Stimulated activated CD4-positive, alpha-beta T cell treated with anti-CD3 and anti-CD28 coated beads, Interleukin-4, amount 100 ng/mL, for 1 hour (primary cell): Measurements from ENCODE around the gene MYO3B.
"Not testable (repeated sequence)": the region's sequence is repeated elsewhere in the genome, so short reads cannot be mapped to it uniquely, and the experiment has no call there.

ENCODE experiments used
- DNase-seq: peaks from one replicate; pipeline ENCODE4 v3.0.0-alpha.2; 2020

MYO3B gene

DNA sequence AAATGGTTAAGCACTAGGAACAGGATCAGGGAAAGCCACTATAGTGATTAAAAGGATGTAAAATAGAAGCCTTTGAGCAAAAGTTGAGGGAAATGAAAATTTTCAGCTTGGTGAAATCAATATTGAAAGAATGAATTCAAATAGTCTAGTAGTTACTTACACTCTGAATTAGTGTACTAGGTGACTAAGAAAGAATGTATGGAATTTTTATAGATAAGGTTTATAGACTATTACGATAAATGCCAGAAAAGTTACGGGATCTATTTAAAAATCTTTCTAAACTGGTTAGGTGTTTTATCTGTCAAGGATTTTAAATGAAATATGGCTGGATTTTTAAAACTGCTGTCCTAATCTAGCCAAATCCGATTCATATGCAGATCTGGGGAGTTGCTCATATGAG is 208.6 kb downstream of the MYO3B start:
- no peak for DNase-seq

DNA sequence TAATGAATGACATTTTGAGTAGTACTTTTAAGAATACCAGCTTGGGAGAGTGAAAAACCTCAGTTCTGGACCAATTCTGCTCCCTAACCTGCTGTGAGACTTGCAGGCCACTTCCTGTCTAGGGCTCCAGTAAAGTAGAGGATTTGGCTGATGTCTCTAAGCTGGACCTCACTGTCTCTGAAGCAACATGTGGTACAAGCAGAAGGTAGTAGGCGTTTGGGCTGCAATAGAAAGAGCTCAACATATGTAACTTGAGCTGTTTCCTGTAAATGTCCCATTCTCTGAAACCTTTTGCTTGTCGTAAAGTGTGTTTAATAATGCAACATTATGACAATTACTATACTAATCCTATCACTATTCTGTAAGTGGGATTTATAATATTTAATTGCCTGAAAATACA is 213.1 kb downstream of the MYO3B start:
- DNase-seq = no peak

DNA sequence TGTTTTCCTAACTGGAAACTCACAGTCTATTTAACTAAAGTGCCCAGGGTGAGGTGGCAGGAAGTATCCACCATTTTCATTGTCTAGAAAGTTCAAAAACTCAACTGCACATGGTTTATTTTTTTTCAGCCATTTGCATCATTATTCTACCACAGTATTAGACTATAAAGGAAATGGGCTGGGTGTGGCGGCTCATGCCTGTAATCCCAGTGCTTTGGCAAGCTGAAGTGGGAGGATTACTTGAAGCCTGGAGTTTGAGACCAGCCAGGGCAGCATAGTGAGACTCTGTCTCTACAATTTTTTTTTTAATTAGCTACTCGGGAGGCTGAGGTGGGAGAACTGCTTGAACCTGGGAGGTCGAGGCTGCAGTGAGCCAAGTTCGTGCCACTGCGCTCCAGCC is 213.8 kb downstream of the MYO3B start:
- no peak for DNase-seq

DNA sequence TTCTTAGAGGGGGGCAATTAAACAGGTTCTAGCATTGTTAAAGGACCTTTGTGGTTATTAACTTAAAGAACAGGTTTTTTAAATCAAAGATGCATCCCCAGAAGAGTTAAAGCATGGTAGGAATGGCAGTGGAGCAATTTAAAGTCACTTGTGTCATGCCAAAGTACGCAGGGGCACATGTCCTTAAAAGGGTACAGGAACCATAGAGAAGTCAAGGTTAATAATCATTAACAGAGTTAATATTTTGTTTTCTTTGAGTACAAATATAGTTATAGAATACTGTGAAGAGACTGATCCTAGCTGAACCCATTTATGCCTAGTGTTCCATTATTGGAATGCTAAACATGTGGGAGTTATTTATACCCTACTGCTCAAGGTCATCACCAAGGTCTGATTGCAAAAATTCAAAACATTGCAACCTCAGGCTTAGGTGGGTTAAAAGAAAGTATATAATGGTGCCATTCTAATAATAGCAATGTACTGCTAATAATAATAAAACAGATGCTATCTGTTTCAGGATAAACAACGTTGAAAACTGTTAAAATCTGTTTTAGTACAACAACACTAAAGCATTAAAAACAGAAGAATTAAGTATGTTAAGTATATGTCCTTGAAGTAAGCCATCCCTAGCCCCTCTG is 216.0 kb downstream of the MYO3B start:
- DNase-seq = no peak

DNA sequence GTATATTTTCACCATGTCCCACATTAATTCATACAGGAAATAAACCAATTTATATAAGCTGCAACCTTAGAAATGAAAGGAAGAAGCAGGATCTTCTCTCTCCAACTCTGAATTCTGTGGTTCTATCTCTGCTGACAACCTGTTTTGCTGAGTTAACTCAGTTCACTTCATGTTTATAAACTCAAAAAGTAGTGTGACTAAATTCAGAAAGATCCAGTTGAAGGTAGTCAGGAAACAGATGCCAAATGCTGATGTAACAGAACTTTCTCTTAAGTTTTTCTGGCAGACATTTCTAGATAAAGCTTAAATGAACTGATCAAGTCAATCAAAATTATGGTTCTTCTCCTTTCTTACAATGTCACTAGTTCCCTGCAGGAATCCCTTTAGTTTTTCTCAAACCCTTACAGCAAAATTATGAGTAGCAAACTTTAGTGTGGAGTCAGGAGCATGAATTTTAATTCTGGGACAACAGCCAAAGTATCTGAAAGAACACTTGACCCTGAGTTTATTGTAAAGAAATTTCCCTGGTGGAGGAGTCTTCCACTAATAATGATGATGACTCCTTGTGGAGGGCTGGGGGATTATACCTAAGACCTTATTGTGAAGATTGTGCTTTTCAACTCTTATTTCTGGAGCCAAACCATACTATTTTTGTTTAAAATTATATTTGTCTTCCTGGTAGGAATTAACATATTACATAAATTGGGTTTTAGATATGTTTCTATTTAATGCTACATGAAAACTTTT is 216.9 kb downstream of the MYO3B start:
- DNase-seq = no peak

DNA sequence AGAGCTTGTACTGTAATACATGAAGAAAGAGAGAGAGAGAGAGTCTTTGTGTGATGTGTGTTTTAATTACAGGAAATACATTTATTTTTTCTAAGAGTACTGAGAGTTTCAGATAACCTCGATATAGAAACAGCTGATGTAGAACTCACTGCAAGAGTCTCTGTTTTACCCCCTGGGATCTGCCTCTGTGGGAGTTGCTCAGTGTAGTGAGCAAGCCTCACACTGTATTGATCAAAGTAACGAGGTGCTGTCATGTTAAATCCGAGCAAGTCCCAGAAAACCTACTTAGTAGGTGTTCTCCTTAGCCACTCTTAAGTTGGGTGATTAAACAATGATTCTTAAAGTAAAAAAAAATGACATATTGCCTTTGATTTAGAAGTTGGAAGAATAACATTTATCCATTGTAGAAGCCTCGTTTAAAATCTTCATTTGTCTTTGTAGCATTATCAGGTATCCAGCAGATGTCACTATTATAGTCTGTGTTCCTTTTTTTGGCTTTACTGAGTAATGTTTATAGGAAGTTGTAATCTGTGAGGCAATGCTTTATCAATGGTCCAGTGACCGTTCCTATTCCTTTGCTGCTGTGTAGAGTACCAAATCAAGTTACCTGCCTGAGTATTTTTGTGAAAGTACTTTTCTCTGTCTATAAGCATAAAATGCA is 219.0 kb downstream of the MYO3B start:
- no peak for DNase-seq

DNA sequence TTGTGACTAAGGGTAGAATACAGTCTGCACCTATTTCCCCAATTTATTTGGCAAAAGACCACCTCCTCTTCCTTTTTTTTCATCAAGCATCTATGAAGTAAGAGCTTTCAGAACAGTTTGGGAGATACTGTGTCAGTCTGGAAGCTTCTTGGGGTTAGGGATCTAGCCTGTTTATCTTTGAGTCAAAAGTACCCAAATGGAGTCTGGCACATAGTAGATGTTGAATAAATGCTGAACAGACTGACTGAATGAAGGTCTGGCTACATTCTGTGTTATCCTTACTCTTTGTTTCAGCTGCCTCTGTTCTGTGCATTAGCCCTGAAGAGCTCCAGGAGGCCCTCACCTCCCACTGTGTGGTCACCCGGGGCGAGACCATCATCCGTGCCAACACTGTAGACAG is 223.2 kb downstream of the MYO3B start:
- DNase-seq = no peak

DNA sequence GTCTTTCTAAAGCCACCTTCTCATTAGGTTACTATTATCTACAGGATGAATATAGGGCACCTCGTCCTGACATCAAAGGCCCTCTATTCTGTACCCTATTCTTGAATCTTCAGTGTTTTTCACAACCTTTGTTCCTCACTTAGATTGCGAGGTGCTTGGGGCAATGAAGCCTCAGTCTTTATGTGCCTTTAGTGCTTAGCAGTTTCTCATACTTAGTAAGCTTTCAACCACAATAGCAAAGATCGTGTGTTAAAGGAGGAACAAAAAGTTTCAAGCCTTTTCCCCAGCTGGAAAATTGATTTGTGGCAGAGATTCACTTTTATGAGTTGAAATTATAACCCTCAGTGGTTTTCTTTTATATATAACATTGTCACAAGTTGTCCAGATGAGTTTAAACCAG is 226.9 kb downstream of the MYO3B start:
- DNase-seq = no peak

DNA sequence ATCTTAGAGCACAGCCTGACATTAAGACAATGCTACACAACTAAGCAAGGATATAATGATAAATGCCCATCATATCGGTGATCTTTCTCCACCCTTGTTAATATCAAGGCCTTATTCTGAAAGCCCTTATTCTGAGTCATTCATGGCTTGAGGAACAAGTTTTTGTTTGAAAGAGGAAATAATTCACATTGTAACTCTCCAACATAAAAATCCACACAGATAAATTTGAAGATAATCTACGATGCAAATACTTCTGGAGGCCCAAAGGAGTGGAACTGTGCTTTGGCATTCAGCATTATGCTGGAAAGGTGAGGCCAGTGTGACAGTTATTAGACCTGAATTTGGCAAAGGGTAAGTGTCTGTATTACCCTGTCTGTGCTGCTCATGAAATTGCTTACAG is 227.4 kb downstream of the MYO3B start:
- no peak for DNase-seq

DNA sequence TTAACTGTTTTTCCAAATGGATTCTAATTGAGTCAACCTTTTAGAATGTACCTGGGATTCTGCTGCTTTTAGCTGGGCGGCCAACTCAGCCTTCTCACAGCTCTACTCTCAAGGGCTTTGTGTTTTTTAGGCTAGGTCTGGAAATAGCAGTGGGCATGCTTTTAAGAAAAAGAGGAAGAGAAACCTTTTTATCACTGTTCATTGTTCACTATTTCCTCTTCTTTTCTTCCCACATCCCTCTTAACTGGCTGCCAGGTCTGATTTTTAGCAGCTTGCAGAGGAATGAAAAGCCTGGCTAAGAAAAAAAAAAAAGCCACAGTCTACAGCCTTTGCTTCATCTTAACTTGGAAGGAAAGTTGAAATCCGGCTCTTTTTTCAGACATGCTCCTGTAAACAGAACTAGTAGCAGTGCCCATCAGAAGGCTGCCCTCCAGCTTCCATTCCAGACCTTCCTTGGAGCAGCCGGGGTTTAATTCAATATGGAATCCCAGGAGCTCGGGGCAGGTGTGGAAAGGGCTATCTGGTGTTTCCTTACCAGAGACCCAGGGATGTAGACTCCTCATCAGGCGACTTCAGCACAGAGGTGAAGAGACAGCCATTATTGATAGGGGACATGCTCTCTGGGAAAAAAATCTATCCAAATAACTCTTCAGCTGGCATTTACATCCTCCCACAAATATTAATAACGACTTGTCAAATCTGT is 230.7 kb downstream of the MYO3B start:
- DNase-seq = no peak

DNA sequence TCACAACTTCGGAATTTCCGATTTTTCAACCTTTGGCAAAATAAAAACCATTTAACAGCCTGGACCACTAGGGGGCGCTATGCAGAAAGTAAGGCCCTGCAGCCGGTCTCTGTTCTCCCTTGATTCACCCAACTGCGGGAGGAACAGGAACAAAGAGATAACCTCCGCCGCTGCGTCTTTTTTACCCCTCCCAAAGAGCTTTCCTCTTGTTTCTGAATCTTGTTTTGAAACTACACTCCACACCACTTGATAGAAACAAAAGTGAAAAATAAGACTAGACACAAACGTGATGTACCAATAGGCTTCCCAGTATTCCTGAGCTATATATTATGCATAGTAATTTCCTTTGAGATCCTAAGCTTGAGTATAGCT is 231.2 kb downstream of the MYO3B start:
- DNase-seq = peak; percentile 70

DNA sequence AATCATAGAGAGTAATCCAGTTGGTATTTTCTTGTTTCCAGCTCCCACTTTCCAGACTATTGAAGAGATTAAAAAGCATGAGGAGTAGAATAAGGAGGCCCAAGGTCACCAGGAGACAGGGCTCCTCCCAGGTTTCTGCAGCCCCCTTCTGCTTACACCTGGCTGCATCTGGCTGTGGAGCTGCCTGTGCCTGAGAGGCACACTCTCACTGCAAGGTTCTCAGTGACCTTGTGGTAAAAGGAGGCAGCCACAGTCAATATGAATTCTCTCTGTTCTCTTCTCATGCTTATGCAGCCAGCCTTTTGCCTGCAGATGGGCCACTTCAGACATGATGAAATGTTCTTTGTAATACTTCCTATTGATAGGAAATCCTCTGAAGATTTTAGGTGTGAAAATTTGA is 233.7 kb downstream of the MYO3B start:
- DNase-seq = no peak

DNA sequence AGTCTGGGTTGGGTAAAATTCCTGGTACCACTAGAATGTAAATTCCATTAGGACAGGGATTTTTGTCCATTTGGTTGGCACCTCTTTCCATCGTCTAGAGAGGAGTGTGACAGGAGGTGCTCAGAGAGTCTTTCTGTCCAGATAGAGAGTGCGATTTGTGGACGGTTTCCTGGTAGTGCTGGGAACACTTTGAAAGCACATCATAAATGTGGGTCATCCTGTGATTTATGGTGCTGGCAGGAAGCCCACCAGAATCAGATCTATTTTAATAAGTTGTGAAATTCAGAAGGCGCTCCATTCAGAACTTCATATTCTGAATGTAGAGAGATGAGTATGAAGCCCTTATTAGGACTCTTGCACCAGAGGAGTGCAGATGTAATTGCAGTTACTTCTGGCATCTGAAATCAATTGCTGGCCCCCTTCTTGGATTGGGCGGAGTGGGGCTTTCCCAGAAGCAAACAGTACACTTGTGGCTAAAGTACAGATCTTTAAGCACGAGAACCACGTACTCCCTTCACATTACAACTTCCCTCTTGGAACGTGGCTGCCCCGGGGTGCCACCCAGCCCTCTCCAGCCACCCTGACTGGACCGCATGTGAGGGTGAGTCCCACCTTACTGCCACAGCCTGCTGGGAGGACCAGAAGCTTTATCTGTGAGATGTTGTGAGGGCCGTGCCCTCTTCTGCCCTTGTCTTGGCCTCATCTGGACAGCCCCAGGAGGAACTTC is 243.2 kb downstream of the MYO3B start:
- no peak for DNase-seq

DNA sequence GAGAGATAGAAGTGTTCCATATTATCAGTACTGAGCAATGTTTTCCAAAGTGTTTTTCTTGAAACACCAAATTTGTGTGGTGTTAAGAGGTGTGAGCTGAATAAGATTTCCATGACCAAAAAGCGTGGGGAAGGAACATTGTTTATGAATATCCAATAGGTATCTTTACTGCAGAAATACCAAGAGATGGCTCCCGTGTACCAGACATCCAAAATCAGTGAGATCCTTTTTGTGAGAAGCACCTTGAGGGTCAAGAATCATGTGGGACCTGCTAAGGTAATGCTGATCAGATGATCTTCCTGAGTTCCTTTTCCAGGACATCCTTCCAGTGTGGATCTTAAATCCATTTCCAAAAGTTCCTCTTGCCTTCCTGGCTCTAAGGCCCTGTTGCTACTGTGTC is 246.0 kb downstream of the MYO3B start:
- DNase-seq = no peak

DNA sequence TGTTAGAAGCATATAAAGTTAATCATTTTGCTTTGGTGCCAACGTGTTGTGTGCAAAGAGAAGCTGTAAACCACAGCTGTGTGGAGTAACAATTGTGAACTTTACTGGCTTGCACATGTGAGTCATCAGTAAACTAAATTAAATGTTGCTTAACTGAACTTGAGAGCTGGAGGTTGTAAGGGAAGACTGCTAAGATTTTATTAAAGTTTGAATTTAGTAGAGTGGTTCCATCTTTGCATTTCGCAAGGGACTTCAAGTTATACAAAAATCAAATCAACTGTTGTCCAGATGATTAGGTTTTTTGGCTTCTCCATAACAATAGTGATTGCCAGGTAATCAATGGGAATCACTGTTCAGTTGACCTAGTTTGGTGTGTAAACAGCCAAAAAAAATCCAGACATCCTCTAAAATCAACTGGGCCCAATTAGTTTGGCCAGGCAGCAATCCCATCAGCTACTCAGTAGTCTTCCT is 247.4 kb downstream of the MYO3B start:
- no peak for DNase-seq

DNA sequence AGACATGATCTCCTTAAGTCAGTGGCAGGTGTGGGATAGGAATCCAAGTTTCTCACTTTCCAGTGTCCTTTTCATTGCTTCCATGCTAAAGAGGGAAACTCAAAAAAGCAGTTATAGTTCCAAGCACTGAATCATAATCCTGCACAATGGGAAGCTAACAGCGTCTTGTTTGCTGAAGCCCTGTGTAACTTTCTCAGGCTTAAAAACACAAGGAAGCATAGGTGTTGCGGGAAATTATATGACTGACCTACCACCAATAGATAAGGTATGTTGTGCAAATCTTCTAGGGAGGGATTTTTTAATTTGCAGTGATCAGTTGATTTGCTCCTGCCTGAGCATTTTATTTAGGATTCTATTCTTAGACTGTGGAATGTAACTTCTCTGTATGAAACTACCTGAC is 250.9 kb downstream of the MYO3B start:
- DNase-seq = no peak

DNA sequence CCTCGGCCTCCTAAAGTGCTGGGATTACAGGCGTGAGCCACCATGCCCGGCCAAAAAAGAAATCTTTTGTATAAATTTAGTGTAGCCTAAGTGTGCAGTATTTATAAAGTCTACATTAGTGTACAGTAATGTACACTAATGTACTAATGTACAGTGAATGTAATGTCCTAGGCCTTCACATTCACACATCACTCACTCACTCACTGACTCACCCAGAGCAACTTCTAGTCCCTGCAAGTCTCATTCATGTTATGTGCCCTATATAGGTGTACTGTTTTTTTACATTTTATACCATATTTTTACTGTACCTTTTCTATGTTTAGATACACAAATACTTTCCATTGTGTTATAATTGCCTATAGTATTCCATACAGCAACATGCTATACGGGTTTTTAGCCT is 254.9 kb downstream of the MYO3B start:
- DNase-seq = no peak

DNA sequence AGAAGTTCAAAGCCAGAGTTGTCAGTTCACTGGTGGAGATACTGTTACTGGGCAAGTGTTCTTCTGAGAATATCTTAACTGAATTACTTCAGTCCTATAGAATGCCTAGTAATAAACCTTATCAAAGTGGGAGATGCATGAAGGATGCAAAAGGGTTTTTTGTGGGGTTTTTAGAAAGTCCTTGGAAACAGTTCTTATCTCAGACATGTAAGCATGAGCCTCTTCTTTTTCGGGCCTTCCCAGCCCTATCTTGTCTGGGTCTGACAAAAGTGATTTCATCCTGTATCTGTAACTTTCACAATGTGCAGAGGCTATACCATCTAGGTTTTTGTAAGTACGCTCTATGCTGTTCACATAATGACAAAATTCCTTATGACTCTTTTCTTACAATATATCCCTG is 255.5 kb downstream of the MYO3B start:
- DNase-seq = no peak

DNA sequence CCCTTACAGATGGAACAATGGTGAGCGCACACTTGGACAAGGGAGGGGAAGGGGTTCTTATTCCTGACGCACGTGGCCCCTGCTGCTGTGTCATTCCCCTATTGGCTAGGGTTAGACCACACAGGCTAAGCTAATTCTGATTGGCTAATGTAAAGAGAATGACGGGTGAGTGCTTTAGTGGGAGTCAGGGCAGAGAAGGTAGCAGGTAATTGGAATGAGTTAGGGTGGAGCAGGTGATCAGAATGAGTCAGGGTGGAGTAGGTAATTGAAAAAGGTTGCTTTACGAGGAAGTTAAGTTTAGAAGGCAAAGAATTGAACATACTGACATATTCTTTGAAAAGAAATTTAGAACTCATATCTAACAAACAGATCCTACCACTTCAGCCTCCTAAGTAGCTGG is 256.4 kb downstream of the MYO3B start:
- not testable (repeated sequence) for DNase-seq

DNA sequence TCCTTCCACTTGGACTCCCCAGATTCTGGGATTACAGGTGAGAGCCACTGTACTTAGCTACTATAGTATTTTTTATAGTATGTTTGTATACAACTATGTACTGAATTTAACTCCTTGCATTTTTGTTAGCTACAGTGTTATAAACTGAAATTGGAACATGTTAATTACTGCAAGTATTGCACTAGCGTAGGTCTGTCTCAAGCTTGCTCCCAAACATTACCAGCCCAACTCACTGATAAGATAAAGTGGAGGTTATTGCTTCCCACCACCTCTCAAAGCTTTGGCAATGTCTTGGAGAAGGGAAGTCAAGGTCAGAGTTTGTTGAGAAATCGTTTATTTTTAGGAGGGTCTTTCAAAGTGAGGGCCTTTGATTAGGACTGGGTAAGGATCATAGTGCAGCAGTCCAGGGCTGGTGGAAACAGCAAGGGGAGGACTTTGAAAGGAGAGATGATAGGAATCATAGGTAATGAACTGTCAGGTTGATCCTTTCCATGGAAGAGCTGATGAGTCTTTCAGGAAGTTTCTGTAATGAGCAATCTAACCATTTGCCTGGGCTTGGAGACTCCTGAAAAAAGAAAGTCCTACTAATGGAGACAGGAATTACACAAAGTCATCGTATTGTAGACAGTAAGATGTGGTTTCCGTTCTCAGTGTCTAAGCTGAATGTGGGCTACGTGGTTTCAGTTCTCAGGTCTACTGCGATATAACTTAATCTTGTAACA is 257.1 kb downstream of the MYO3B start:
- DNase-seq = no peak

DNA sequence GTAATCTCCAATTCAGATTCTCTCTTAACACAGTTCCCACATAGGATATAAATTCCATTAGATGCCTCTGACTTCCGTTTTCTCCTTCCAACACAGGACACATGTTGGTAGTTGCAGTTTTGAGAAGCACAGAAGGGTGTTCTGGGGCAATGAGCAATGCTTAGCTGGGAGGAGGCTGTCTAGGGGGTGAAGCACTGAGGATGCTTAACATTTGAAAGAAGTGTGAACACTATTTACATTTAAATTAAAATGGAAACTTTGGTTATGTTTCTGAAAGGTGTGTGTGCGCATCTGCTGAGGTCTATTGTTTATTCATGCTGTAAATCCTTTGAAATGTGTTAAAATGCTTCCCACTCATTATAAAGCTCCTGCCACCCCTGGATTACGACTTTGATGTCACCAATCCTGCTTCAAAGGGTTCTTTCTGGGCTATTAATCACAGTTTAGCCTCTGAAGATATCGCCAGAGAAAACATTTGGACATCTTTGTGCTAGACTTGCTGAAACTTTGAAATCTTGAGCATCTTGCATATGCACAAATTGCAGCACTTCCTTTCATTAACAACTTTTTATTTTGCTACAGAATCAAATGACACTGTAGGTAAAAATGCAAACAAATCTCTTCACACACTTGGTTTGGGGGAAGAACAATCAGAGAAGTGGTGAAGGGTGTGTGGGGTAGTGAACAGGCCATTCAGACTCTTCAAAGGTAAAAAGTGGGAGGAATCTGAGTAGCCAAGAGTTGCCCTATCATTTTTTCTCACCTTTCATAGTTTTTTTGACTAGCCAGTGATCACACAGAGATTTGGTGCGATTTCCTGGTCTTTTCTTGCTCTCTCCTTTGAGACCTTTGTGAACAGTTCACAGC is 258.4 kb downstream of the MYO3B start:
- no peak for DNase-seq
